ENCODE results near the gene CYFIP1. TPM values are rescaled to one million over a fixed set of nuclear protein-coding genes. Genes with fewer than 3 reads are reported as not detected.

CYFIP1 gene
- total RNA-seq, 1 experiment from 2014 or later: 79.2 TPM

- POLR2A ChIA-PET: interaction anchor here (0.7 kb wide), 1 partner anchor 16 kb away, joined by 3 read pairs; no protein-coding TSS in a partner anchor
- no peak overlapping the region; the same call in 1 of the 2 replicates for H3K27ac Mint-ChIP-seq
These were observed 16.5 kb downstream of the CYFIP1 start for GRCh38 chr15:22963641-22964040.

GRCh38 chr15:22962611-22963010 lies 17.6 kb downstream of the CYFIP1 start:
- H3K9me3 Mint-ChIP-seq: 0 out of 2 replicates have a peak, but pooled peaks cover 4% of the 10 kb centered on the region
- ChIA-PET CTCF (no interaction called here), POLR2A (interaction anchor here (0.7 kb wide), 1 partner anchor 10 kb away, joined by 3 read pairs; no protein-coding TSS in a partner anchor)
- ATAC-seq (no peak), DNase-seq (ENCODE audit: low spot score) (no peak)
- H3K4me3 Mint-ChIP-seq: no peak overlapping the region
- peaks cover 3% of the 10 kb centered on the region; the same call in 1 of the 2 replicates for H3K36me3 Mint-ChIP-seq
- H3K27ac Mint-ChIP-seq: no peak overlapping the region
- peaks cover 5% of the 10 kb centered on the region for H3K4me1 Mint-ChIP-seq
- no peaks in the 10 kb centered on the region; the same call in none of the 2 replicates for H3K27me3 Mint-ChIP-seq (ENCODE audit: low read depth)
- TF ChIP-seq ATF3 (CRISPR knock-in tag; conservative IDR thresholded peaks at IDR 0.05) (no peak), SMAD3 (CRISPR knock-in tag; IDR thresholded peaks at IDR 0.05; ENCODE audit: borderline replicate concordance) (no peak), EMX1 (CRISPR knock-in tag; IDR thresholded peaks at IDR 0.05) (no peak), FOXJ3 (CRISPR knock-in tag; IDR thresholded peaks at IDR 0.05; ENCODE audit: borderline replicate concordance) (no peak), ESRRA (CRISPR knock-in tag; IDR thresholded peaks at IDR 0.05; ENCODE audit: borderline replicate concordance) (no peak), PREB (CRISPR knock-in tag; IDR thresholded peaks at IDR 0.05; ENCODE audit: borderline replicate concordance) (no peak), CBFB (CRISPR knock-in tag; IDR thresholded peaks at IDR 0.05; ENCODE audit: low read depth) (no peak), JAZF1 (CRISPR knock-in tag; IDR thresholded peaks at IDR 0.05) (no peak), GTF2I (CRISPR knock-in tag; conservative IDR thresholded peaks at IDR 0.05) (no peak), PRDM15 (CRISPR knock-in tag; IDR thresholded peaks at IDR 0.05) (no peak), NFE2L1 (CRISPR knock-in tag; IDR thresholded peaks at IDR 0.05) (no peak), FOXK1 (CRISPR knock-in tag; IDR thresholded peaks at IDR 0.05) (no peak), GRHL2 (CRISPR knock-in tag; IDR thresholded peaks at IDR 0.05; ENCODE audit: insufficient replicate concordance, severe bottlenecking) (no peak)

More at GRCh38 chr15:22963641-22964040, 16.5 kb downstream of the CYFIP1 start:
- DNase-seq (ENCODE audit: low spot score) (no peak), ATAC-seq (no peak)
- TF ChIP-seq USF2 (CRISPR knock-in tag; IDR thresholded peaks at IDR 0.05) (no peak), NFATC4 (CRISPR knock-in tag; IDR thresholded peaks at IDR 0.05) (no peak), NFE2L1 (CRISPR knock-in tag; IDR thresholded peaks at IDR 0.05) (no peak), TEAD1 (CRISPR knock-in tag; IDR thresholded peaks at IDR 0.05) (no peak), OVOL2 (CRISPR knock-in tag; IDR thresholded peaks at IDR 0.05; ENCODE audit: borderline replicate concordance) (no peak), ZNF416 (CRISPR knock-in tag; IDR thresholded peaks at IDR 0.05) (no peak), ATF6 (CRISPR knock-in tag; IDR thresholded peaks at IDR 0.05) (no peak), GTF2I (CRISPR knock-in tag; conservative IDR thresholded peaks at IDR 0.05) (no peak), IRF2 (CRISPR knock-in tag; IDR thresholded peaks at IDR 0.05; ENCODE audit: borderline replicate concordance, low read depth) (no peak), CTCF (IDR thresholded peaks at IDR 0.05) (no peak), TEAD4 (CRISPR knock-in tag; IDR thresholded peaks at IDR 0.05) (no peak)
- Mint-ChIP-seq H3K4me1 (peaks cover 9% of the 10 kb centered on the region), H3K4me3 (no peak overlapping the region), H3K36me3 (peaks cover 3% of the 10 kb centered on the region; the same call in 1 of the 2 replicates), H3K27me3 (ENCODE audit: low read depth) (no peaks in the 10 kb centered on the region; the same call in 1 of the 2 replicates), H3K9me3 (0 out of 2 replicates have a peak, but pooled peaks cover 4% of the 10 kb centered on the region)
- CTCF ChIA-PET: interaction anchor here (0.6 kb wide), 1 partner anchor 72 kb away, joined by 3 read pairs; no protein-coding TSS in a partner anchor

Data from WTC11 (cell line).